ENCODE data around the gene LRRK2.
"Not testable (repeated sequence)": the region's sequence is repeated elsewhere in the genome, so short reads cannot be mapped to it uniquely, and the experiment has no call there.

Gene LRRK2

GRCh38 chr12:40315375-40315774, 90.6 kb downstream of the LRRK2 start:
- no peak for DNase-seq

- DNase-seq: no peak
These were observed 99.5 kb downstream of the LRRK2 start for GRCh38 chr12:40324261-40324660.

DNA sequence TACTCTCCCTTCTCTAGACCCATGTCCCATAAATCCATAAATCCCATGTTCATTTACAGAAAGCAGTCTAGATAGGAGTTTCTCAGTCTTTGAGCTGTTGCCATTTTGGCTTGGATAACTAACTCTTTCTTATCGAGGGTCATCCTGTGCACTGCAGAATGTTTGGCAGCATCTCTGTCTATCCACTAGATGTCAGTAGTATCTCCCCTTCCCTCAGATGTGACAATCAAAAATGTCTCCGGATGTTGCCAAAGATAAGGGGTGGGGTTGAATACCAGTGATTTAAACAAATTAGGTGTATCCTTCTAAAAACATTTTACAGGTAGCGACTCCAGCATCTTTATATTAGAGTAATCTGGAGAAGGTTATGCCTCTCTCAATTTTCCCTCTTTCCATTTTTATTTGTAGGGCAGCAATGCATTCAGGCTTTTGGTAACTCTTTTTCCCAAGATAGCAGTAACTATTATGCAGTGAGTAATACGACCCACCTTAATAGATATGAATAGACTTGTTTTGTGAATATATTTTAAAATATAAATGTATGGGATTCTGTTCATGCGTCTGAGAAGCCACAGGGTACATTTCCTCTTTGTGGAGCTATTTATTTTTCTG, 100.7 kb downstream of the LRRK2 start:
- DNase-seq: no peak

GRCh38 chr12:40327535-40327934, 102.7 kb downstream of the LRRK2 start:
- DNase-seq: no peak

GRCh38 chr12:40330180-40330579, 105.4 kb downstream of the LRRK2 start:
- DNase-seq: no peak

GRCh38 chr12:40331886-40332285, 107.1 kb downstream of the LRRK2 start:
- no peak for DNase-seq

DNA sequence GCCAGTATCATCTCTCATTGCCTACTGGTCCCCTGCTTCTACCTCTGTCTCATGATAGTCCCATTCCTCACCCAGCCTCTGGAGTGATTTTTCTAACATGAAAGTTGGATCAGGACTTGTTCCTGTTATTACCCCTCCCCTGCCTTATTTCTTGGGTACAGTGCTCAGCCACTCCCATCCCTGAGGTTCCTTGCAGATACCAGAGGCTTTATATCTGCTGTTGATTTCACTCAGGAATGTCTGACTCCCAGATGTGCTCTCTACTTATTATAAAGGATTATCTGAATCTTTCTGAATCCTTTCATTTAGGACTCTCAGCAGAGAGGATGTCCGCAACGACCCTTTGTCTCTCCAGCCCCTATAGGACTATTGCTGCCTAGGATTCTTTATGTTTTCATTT, 111.2 kb downstream of the LRRK2 start:
- DNase-seq: no peak

DNA sequence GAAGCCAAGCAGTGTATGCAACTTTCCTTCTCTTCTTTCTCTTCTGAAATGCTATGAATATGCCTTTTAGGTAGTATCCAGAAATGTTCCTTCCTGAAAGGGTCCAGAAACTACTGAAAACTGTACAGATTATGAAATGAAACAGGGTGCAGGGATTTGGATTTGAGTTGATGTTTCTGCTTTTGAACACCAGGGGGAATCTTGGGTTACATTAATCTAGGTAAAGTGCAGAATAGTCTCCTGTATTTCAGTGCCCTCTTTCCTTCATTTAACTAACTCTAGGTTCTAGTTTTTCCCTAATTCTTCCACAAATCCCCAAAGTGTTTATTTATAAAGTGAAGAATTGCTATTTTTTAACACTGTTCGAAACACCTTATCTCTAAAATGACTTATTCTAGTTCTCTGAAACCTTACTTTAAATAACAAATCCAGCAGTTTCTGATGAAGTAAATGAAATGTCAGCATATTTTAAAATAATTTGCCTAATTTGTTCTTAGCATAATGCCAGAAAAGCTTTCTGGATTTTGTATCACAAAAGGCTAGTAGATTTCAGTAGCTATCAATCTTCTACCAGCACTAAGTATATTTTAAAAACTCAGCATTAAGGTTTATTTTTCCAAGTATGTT, 111.9 kb downstream of the LRRK2 start:
- DNase-seq: no peak

DNA sequence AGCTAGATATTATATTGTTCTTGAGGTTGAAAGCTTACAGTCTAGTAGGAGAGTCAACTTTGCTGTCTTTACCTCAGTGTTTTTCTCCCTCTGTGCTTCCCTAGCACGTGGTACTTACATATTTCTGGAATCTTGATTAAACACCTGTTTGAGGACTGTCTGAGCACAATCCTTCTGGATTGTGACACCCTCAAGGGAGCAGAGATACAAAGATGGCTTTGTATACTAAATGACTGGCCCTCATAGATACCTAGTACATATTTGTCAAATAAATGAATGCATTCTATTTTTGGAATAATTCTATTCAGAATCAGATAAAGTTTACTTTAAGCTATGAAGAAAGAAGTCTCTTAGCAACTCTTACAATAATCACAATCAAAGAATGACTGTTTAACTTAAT, 113.3 kb downstream of the LRRK2 start:
- DNase-seq: no peak

GRCh38 chr12:40338621-40339020, 113.8 kb downstream of the LRRK2 start:
- DNase-seq: no peak

GRCh38 chr12:40342010-40342409, 117.2 kb downstream of the LRRK2 start:
- no peak for DNase-seq

- DNase-seq: no peak
These were observed 118.3 kb downstream of the LRRK2 start for GRCh38 chr12:40343124-40343523.

- DNase-seq: no peak
These were observed 119.5 kb downstream of the LRRK2 start for GRCh38 chr12:40344312-40344711.

- DNase-seq: no peak
These were observed 127.2 kb downstream of the LRRK2 start for GRCh38 chr12:40351976-40352375.

DNA sequence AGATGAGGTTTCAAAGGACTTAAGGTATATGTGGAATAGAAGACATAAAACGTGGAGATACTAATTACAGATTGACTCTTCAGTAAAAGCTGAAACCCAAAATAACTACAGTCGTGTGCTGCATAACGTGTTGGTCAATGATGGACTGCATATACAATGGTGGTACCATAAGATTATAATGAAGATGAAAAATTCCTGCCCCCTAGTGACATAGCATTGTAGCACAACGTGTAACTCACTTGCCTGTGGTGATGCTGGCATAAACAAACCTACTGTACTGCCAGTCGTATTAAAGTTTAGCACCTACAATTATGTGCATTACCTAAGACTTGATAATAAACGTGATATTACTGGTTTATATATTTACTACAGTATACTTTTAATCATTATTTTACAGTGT, 150.3 kb downstream of the LRRK2 start:
- DNase-seq: no peak

DNA sequence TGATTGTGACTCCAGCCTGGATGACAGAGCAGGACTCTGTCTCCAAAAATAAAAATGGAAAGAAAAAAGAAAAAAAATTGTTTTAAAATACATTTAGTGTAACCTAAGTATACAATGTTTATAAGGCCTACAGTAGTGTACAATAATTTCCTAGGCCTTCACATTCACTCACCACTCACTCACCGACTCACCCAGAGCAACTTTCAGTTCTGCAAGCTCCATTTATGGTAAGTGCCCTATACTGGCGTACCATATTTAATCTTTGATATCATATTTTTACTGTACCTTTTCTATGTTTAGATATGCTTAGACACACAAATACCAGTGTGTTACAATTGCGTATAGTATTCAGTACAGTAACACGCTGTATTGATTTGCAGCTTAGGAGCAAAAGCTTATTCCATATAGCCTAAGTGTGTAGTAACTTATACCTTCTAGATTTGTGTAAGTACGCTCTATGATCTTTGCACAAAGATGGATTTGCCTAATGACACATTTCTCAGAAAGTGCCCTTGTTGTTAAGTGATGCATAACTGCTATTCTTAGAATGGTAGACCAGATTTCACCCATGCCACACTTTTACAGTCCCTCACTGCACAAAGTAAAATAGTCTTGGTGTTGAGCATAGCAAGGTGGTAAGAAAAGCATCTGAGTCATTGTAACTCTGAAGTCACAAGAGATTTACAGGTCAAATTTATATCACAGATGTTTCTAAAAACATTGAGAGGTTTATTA, 151.9 kb downstream of the LRRK2 start:
- no peak for DNase-seq

- no peak for DNase-seq
These were observed 153.9 kb downstream of the LRRK2 start for GRCh38 chr12:40378691-40379090.

DNA sequence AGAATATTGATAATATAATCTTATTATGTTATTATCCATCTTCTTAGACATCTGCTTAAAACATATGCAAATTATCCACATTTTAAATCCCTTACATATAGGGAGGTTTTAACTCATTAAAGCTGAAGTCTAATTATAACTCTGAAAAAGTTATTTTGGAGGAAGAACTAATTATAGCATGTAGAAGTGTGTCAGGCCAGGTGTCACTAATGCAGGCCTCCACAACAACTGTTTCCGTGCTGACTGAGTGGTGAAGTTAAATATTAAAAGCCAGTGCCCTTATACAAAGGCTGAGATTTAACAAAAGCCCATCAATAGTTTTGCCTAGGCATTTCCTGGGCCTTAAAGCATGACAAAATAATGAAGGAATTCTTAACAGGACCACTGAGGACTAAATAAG, 157.4 kb downstream of the LRRK2 start:
- no peak for DNase-seq

DNA sequence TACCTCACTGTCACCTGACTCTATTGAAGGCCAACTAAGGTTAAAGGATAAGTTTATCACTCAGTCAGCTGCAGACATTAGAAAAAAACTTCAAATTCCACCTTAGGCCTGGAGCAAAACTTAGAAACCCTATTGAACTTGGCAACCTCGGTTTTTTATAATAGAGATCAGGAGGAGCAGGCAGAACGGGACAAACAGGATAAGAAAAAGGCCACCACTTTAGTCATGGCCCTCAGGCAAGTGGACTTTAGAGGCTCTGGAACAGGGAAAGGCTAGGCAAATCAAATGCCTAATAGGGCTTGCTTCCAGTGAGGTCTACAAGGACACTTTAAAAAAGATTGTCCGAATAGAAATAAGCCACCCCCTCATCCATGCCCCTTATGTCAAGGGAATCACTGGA, 162.5 kb downstream of the LRRK2 start:
- DNase-seq: not testable (repeated sequence)

DNA sequence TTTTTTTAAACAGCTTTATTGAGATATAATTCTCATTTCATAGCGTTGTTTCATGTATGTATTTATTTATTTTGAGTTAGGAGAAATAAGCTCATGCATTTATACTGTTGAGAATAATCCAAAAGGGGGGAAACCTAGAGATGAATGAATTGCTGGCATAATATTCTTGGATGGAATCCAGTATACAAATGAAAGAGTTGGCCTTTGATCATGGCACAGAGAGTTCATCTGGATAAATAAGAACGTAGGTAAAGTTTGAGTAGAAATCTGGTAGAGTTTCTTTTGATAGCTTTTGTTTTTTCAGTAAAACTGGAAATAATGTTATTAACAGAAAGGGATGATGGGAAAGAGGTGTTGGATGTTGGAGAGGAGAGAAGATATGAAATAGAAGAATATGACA, 166.2 kb downstream of the LRRK2 start:
- no peak for DNase-seq

DNA sequence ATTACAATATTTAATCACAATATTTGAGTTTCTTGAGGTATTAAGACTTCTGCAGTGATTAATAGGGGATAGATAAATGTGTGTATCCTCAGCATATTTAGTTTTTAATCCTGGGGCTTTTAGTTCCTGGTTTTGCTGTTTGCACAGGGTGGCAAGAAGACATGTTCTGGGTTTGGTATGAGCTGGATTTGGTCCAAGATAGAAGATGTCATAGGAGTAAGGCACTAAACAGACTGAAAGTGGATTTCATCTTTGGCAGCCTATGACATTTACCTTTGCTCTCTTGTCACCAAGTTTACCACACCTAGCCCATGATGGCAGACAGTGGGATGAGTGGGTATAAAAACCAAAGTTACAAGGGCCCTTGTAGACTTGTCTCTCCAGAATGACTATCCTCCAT, 168.2 kb downstream of the LRRK2 start:
- no peak for DNase-seq

DNA sequence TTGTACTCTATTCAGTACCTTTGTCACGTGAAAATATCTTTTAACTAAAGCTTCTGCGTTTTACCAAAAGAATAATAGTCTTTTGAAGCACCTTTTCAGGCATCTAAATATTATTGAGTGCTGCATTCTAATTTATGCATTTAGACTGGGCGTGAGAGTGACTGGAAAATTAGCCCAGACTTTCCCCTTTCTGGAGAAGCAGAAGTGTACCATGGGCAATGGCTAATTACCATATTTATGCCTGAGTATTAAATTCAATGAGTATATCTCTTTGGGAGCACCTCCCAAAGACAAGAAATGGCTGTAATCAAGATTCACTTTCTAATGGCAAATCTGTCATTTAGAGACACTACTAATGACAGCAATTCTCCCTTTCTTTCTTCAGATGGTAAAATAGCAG, 174.9 kb downstream of the LRRK2 start:
- no peak for DNase-seq

DNA sequence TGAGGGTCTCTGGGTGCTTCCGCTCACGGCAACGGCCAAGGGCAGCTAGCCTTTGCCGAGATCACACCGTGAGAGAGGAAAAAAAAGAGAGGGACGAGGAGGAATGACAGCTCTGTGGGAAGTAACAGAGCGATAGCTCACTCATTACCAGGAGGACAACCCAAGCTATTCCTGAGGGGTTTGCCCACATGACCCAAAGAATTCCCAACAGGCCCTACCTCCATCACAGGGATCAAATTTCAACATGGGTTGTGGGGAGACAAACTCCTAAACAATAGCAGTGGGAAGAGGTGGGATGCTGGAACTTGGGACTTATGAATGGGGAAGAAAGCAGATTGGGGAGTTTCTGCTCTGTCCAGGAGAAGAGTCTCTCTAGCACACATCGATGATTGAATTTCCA, 180.6 kb downstream of the LRRK2 start:
- no peak for DNase-seq

Data from activated gamma-delta T cell (primary cell).